Stromal cell of bone marrow (primary cell): ENCODE measurements around the gene KRTAP5-9.
"Not testable (repeated sequence)": the region's sequence is repeated elsewhere in the genome, so short reads cannot be mapped to it uniquely, and the experiment has no call there.

Source experiments
- DNase-seq: peaks from one replicate; pipeline ENCODE4 v3.0.0-alpha.2; 2012; ENCODE audit warnings: low read depth

Gene KRTAP5-9

GRCh38 chr11:71562120-71562519 is 13.9 kb downstream of the KRTAP5-9 start:
- no peak for DNase-seq

- peak; percentile 25 for DNase-seq
Measured at GRCh38 chr11:71563406-71563805, 15.2 kb downstream of the KRTAP5-9 start.

DNA sequence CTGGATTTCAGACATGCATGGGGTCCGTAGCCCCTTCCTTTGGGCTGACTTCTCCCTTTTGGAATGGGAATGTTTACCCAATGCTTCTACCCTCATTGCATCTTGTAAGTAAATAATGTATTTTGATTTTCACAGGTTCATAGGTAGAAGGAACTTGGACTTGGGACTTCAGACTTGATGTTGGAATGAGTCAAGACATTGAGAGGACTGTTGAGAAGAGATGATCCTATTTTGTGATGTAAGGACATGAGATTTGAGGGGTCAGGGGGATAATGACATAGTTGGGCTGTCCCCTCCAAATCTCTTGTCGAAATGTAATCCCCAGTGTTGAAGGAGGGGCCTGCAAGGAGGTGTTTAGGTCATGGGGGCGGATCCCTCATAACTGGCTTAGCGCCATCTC is 16.2 kb downstream of the KRTAP5-9 start:
- no peak for DNase-seq

DNA sequence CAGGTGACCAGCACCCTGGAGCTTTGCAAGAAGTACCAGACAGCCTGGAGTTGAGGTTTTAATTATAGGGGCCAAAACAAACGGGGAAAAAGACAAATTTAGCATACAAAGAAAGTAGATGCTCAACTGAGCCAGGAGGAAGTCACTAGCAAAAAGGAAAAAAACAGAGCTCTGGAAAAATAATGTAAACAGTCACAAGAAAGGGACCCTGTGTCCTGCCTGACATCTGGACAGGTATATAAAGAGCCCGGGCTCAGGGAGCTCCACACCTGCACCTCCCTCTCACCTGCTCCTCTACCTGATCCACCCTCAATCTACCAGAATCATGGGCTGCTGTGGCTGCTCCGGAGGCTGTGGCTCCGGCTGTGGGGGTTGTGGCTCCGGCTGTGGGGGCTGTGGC is 17.0 kb downstream of the KRTAP5-9 start, which contains the start of gene KRTAP5-10:
TSS of gene KRTAP5-10 (plus strand) at position 301 of the 400 bp plus-strand sequence. CDS start at position 326, 25 bp downstream.
- no peak for DNase-seq

- DNase-seq = no peak
Measured at GRCh38 chr11:71566081-71566620, 17.9 kb downstream of the KRTAP5-9 start.

DNA sequence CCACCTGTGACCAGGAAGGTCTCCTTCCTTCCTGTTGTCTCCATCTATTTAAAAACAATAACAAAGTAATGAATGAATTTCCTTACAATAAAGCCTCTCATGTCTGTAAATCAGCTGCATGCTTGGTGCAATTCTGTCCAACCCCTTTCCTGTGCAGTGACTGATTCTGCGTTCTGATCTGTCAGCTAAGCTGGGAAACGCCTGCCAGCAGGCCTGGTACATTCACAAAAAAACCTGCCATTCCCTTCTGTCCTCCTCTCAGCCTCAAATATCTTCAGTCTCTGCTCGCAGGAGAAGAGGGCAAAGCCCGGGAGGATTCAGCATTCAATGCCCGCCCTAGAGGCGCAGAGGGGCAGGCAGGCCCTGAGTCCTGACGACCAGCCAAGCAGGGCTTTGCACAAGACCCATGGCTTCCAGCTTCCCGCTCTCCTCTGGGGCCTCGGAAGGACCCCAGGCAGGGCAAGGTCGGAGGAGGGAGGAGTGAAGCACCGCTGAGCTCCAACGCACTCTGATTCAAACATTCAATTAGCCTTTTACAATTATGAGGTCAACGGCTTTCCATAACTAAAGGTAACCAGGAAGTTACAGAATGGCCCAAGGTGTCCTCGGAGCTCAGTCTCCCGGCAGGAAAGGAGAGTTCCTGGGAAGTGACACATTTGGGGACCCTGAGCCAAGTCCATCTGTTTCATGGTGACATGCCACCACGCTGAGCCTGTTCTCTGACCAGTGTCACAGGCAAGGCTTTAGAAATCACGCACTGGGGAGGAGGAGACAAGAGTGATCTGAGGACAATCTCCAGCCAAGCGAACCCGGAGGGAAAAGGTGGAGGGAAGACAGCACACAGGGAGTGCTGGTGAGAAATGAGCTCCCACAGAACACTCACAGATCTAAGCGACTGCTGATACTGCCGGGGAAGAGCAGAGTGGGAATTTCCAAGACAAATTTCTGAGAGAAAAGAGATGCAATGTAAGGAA is 18.7 kb downstream of the KRTAP5-9 start:
- not testable (repeated sequence) for DNase-seq

- DNase-seq = not testable (repeated sequence)
Measured at GRCh38 chr11:71567633-71568032, 19.4 kb downstream of the KRTAP5-9 start.

DNA sequence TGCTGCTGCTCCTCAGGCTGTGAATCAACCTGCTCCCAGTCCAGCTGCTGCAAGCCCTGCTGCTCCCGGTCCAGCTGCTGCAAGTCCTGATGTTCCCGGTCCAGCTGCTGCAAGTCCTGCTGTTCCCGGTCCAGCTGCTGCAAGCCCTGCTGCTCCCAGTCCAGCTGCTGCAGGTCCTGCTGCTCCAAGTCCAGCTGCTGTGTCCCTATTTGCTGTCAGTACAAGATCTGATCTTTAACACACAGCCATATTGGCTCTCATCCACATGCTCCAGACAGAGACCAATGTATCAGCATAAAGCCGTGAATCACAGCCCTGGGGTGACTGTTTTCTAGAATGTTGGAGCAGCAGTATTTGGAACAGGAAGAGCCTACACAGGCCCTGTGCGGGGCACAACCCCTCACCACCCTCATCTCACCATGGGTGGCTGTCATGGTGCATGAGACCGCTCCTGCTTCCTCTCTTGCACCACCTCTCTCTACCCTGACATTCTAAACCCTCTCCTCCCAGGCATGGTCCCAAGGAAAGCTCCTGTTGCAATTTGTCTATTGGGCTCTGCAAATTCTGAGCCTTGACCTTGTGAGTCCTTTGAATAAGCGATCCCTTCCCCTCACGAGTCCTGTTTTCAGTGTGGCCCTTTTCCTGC is 20.6 kb downstream of the KRTAP5-9 start:
- peak; percentile 9 for DNase-seq

DNA sequence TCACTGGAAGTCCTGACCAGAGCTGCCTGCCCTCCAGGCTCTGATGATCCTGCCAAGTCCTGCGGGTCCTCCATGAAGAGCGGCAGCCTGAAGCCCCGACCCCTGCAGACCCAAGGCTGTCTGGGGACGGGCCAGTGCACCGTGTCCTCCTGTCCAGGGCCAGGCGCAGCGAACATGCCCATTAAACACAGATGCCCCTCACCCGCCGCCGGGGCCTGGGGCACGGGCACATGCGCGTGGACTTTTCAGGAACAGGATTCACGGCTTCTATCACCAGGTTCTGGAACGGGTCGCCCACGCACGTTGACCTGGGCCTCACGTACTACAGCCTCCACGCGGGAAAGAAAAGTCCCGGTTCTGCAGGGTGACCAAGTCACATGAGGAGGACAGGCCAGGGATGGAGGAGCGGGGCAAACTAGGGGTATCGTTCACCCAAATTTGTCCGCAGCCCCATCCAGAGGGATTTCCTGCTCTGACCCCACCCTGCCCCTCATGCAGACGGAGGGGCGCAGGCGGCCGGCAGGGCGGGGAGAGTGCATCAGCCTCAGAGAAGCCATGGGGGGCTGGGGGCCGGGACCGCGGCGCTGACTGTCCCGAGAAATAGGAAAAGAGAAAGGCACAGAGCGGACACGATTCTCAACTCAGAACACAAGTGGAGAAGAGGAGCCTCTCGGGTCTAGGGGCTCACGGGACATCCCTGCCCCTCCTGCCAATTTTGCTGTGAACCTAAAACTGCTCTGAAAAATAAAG is 23.1 kb downstream of the KRTAP5-9 start:
- DNase-seq = not testable (repeated sequence)

GRCh38 chr11:71572811-71573210 is 24.6 kb downstream of the KRTAP5-9 start:
- no peak for DNase-seq

GRCh38 chr11:71574418-71574817 is 26.2 kb downstream of the KRTAP5-9 start:
- no peak for DNase-seq

GRCh38 chr11:71575723-71576424 is 27.7 kb downstream of the KRTAP5-9 start:
- DNase-seq = no peak

DNA sequence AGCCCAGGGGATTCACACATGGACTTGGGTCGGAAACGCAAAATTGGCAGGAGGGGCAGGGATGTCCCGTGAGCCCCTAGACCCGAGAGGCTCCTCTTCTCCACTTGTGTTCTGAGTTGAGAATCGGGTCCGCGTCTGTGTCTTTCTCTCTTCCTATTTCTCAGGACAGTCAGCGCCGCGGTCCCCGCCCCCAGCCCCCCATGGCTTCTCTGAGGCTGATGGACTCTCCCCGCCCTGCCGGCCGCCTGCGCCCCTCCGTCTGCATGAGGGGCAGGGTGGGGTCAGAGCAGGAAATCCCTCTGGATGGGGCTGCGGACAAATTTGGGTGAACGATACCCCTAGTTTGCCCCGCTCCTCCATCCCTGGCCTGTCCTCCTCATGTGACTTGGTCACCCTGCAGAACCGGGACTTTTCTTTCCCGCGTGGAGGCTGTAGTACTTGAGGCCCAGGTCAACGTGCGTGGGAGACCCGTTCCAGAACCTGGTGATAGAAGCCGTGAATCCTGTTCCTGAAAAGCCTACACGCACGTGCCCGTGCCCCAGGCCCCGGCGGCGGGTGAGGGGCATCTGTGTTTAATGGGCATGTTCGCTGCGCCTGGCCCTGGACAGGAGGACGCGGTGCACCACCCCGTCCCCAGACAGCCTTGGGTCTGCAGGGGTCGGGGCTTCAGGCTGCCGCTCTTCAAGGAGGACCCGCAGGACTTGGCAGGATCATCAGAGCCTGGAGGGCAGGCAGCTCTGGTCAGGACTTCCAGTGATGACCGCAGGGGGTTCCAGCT is 28.7 kb downstream of the KRTAP5-9 start:
- DNase-seq = not testable (repeated sequence)

GRCh38 chr11:71577469-71578004 is 29.3 kb downstream of the KRTAP5-9 start:
- DNase-seq = no peak

DNA sequence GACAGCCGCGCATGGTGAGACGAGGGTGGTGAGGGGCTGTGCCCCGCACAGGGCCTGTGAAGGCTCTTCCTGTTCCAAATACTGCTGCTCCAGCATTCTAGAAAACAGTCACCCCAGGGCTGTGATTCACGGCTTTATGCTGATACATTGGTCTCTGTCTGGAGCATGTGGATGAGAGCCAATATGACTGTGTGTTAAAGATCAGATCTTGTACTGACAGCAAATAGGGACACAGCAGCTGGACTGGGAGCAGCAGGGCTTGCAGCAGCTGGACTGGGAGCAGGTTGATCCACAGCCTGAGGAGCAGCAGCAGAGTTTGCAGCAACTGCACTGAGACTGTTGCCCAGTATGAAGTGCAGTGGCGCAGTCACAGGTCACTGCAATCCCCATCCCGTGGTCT is 31.3 kb downstream of the KRTAP5-9 start:
- not testable (repeated sequence) for DNase-seq

- peak; percentile 76 for DNase-seq
Measured at GRCh38 chr11:71580057-71581003, 32.1 kb downstream of the KRTAP5-9 start.

DNA sequence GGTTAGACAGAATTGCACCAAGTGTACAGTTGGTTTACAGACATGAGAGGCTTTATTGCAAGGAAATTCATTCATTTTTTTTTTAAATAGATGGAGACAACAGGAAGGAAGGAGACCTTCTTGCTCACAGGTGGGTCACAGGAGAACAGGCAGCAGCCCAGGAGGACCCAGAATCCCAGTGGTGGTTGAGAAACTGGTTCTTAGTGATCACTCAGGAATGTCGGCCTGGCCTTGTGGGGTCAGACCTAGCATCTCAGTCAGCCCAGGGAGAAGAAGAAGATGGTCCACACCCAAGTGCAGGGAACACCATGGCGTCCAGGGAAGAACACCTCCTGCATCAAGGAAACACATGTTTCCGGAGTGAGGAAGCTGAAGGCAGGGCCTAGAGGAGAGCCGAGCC is 33.6 kb downstream of the KRTAP5-9 start:
- no peak for DNase-seq

- DNase-seq = no peak
Measured at GRCh38 chr11:71582309-71582895, 34.2 kb downstream of the KRTAP5-9 start, which contains the start of gene KRTAP5-11. TSS of gene KRTAP5-11 (minus strand) at chr11:71582875. CDS start at chr11:71582837, 38 bp downstream.

DNA sequence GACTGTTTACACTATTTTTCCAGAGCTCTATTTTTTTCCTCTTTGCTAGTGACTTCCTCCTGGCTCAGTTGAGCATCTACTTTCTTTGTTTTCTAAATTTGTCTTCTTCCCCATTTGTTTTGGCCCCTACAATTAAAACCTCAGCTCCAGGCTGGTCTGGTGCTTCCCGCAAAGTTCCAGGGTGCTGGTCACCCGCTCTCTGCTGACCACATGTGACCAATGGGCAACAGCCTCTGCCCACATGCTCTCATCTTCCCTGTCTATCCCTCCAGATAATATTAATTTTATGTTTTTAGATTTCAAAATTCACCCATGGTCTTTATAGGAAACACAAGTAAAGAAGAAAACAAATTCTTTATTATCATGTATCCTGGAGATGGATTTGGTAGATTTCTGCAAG is 34.7 kb downstream of the KRTAP5-9 start:
- DNase-seq = not testable (repeated sequence)
